HEK293T (cell line): ENCODE measurements around the gene RFPL4A.

Experiments used
- FOXM1 ChIP-seq: fragments of 450-650 bp; IDR thresholded peaks from 2 replicates; pipeline ENCODE4 v1.6.1; 2017; ENCODE audit warnings: mild to moderate bottlenecking, borderline replicate concordance
- L3MBTL2 ChIP-seq: fragments of 450-650 bp; conservative IDR thresholded peaks from 2 replicates; pipeline ENCODE4 v1.6.1; 2016; ENCODE audit warnings: mild to moderate bottlenecking
- SP1 ChIP-seq: fragments of 450-650 bp; IDR thresholded peaks from 2 replicates; pipeline ENCODE4 v1.6.1; 2017
- TARDBP ChIP-seq: fragments of 450-650 bp; IDR thresholded peaks from 2 replicates; pipeline ENCODE4 v1.6.1; 2016

GRCh38 chr19:55750715-55751114 is 8.2 kb upstream of the RFPL4A start:
- TF ChIP-seq TARDBP (no peak), SP1 (no peak), L3MBTL2 (no peak), FOXM1 (no peak)
